GM19467 (cell line): ENCODE results near the gene FBXL17.

Source experiments
- ATAC-seq: cut with Tn5 transposase; IDR thresholded peaks from one replicate; pipeline ENCODE4 v1.9.1; 2021; ENCODE audit warnings: mild to moderate bottlenecking, moderate library complexity; ENCODE audit not compliant: unreplicated experiment

Gene FBXL17

GRCh38 chr5:107830750-107831149, 551.1 kb downstream of the FBXL17 start:
- no peak for ATAC-seq

- ATAC-seq, result no peak
Observed at GRCh38 chr5:107826311-107827000, 555.4 kb downstream of the FBXL17 start.

GRCh38 chr5:107824821-107825220, 557.1 kb downstream of the FBXL17 start:
- ATAC-seq, result no peak

GRCh38 chr5:107821288-107821687, 560.6 kb downstream of the FBXL17 start:
- no peak for ATAC-seq

GRCh38 chr5:107820429-107820828, 561.5 kb downstream of the FBXL17 start:
- no peak for ATAC-seq

GRCh38 chr5:107817951-107818350, 563.9 kb downstream of the FBXL17 start:
- no peak for ATAC-seq

- no peak for ATAC-seq
Observed at GRCh38 chr5:107817436-107817835, 564.5 kb downstream of the FBXL17 start.

GRCh38 chr5:107815109-107815508, 566.8 kb downstream of the FBXL17 start:
- no peak for ATAC-seq

GRCh38 chr5:107814183-107814827, 567.6 kb downstream of the FBXL17 start:
- ATAC-seq, result no peak

GRCh38 chr5:107813559-107813958, 568.3 kb downstream of the FBXL17 start:
- ATAC-seq, result peak; percentile 78

GRCh38 chr5:107812570-107813141, 569.2 kb downstream of the FBXL17 start:
- peak; percentile 69 for ATAC-seq

- ATAC-seq, result no peak
Observed at GRCh38 chr5:107809201-107810034, 572.5 kb downstream of the FBXL17 start.
